HG03066 (cell line): ENCODE data around the gene HOXA6.

Source experiments
- ATAC-seq: cut with Tn5 transposase; IDR thresholded peaks from one replicate; pipeline ENCODE4 v1.9.1; 2021; ENCODE audit warnings: low read depth; ENCODE audit not compliant: unreplicated experiment

Gene HOXA6

GRCh38 chr7:27185013-27185853 is 37.7 kb upstream of the HOXA6 start, which contains the start of gene HOXA11:
HOXA11 (minus strand) TSS chr7:27185232; CDS start chr7:27185144, 88 bp downstream.
- no peak for ATAC-seq

GRCh38 chr7:27184337-27185012 is 36.9 kb upstream of the HOXA6 start:
- ATAC-seq: no peak

DNA sequence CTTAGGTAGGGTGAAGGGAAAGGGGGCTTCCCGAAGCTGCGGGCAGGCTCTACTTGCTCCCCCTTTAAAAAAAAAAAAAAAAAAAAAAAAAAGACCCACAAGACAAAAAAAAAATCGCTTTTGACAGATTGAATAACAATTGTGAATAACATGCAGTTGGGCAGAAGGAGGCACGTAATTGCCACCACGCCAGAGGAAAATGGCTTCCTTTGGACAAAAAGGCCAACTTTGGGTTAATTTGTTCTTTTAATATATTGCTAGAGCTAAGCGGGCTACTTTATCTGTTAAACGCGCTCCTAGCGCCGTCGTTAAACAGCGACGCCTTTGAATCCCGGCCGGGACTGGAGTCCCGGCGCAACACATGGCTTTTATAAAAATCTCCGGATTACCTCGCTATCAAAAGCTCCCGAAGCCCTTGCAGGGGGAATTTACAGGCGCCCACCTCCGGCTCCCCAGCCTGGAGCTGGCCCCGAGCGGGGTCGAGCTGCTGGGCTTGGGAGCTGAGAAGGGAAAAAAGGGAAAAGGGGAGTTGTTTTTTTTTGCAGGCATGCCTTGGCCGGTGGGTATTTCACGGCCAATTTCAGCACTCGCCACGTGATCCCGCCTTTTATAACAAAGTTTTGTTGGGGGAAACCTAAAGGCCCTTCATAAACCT is 36.2 kb upstream of the HOXA6 start:
- ATAC-seq: no peak

DNA sequence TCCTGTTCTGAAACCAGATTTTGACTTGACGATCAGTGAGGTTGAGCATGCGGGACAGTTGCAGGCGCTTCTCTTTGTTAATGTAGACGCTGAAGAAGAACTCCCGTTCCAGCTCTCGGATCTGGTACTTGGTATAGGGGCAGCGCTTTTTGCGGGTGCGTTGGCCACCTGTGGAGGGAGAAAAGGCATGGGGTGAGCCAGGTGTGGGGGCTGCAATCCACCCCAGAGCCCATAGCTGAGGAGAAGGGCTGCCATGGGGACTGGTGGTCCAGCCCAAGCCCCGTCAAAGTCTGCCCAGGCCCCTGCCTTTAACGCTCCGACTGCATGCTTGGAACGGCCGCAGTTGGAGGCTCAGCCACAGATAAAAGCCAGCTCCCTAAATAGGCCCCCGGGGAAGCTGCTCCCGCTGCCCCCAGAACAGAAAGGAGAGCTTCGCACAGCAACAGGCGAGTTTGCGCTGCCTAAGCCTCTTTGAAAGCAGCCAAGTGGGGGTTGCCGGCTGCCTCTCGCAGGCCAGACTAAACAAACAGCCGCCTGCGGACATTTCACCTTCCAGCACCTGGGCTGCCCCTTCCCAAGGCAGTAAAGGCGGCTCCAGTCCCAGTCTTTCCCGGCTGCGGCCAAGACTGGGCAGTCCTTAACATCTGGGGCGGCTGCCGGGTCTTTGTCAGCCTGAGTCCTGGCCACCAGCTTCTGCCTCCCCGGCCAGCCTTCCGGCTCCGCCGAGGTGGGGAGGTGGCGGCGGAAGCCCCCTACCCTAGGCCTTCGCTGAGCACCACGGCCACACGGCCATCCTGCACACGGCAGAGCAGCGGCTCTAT is 35.5 kb upstream of the HOXA6 start:
- no peak for ATAC-seq

- no peak for ATAC-seq
Measured at GRCh38 chr7:27182285-27182841, 34.8 kb upstream of the HOXA6 start.

DNA sequence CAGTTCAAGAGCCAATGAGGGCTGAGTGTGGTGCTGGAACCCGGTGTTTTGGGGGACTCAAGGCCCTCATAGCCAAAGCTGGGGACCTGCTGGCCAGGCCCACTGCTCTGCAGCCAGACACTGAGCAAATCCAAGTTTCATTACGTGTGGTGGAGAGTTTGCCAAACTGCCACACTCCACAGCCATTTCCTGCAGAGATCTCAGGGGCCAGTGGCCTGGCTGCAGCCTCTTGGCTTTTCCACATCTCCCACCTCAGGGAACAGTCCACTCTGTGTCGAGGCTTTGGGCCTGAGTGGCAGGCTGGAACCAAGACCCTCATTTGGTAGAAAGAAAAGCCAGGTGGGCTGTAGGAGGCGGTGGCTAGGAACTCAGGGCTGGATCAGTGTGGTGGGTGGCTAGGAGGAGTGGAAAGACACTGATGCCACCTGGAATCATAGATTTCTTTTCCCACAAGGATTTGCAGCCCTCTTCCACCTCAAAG is 34.3 kb upstream of the HOXA6 start:
- no peak for ATAC-seq

GRCh38 chr7:27180431-27181420 is 33.2 kb upstream of the HOXA6 start:
- ATAC-seq: no peak

DNA sequence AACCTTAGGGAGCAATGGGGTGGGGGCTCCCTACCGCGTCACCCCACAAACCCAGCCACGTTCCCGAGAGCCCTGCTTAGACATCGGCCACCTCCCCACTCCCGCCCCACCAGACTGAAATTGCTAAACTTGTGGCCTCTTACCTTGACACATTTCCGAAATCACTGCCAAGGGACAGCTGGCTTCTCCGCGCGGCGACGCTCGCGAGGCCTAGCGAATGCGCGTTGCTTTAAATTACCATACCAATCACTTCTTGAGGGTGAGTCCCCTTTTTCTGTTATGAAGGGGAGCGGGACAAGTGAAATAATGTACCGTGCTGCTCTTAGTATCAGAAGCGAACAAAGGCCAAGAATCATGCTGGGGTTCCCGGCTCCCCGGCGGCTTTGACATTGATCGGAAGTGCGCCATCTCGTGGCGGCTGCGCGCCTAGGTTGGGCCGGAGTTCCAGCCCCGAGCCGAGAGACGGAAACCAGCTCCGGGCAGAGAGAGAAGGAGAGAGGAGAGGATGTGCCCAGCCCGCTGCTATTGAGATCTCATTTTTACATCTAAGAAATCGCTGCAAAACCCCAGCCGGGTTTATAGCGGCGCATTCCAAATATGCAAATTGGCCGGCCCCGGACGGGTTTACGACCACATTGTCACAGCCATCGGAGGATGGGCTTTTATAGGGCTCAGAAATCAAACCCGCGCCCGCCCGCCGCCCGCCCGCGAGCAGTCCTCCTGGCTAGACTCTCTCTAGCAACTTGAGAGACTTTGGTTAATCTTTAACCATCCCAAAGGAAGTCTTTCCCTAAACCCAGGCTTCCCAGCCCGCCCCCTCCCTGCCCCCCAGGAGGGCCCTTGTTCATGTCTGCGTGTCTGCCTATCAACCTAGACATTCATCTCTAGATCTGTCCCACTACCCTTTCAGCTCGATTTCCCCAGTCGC is 32.2 kb upstream of the HOXA6 start:
- ATAC-seq: no peak

- no peak for ATAC-seq
Measured at GRCh38 chr7:27179030-27179429, 31.5 kb upstream of the HOXA6 start.

DNA sequence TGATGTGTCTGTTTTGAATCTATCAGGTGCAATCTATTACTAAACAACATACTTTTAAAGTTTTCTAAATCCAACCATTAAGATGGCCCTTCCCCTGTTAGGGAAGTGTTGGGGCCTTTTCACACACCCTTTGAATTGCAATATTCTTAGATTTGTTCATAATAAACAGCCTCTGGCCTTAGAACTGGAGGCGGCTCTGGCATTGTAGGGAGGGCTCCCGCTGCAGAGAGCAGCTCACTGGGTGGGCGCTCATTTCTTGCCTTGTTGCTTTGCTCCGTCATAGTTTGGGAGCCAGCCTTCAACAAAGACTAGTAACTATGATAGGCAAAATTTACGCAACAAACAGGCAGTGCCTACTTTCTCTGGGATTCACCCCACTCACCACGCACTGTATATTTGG is 30.8 kb upstream of the HOXA6 start:
- ATAC-seq: no peak

- no peak for ATAC-seq
Measured at GRCh38 chr7:27177795-27178320, 30.3 kb upstream of the HOXA6 start.

GRCh38 chr7:27176962-27177794 is 29.6 kb upstream of the HOXA6 start:
- no peak for ATAC-seq

- no peak for ATAC-seq
Measured at GRCh38 chr7:27176524-27176845, 28.9 kb upstream of the HOXA6 start.

GRCh38 chr7:27175626-27176523 is 28.3 kb upstream of the HOXA6 start:
- no peak for ATAC-seq

DNA sequence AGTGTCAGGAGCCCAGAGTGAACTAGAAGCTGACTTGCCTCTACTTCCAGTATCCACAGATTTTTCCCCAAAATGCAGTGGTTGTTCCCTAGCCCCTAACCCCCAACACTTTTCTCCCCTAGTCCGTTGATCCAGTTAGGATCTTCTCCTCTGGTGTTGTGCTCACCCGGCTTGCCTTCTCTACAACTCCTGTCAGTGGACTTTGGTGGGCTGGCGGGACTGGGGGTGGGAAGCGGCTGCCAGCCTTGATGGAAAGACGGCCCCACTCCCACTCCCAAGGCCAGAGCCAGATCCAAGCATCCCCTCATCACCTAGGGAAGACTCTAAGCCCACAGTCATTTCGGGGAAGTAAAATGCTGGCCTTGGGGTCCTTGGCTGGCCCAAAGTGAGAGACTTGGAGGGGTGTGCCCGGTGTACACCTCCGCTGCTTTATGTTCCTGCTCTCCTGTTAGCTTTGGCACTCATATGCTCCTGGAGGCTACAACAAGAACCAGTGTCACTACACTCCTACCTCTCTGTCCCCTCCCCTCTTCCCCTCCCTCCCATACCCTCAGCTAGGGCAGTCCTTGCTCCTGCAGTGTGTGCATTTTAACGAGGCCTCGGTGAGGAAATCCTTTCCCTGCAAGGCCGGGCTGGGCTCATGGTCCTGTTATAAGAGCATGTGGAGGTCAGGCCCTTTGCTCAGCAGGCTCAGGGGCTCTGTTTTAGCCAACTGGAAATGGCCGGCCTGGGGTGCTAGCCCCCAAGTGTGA is 27.5 kb upstream of the HOXA6 start:
- no peak for ATAC-seq
